MM.1S (cell line): ENCODE measurements around the gene PRLH.

Experiments
- DNase-seq: peaks from one replicate; pipeline ENCODE4 v3.0.0-alpha.2; 2015
- H2AFZ ChIP-seq: fragments of 300-600 bp; sonication (generic); 2 replicates; pipeline ENCODE4 v1.6.0; 2016; ENCODE audit warnings: antibody characterized with exemption, low read length
- H3F3A ChIP-seq: fragments of 300-600 bp; sonication (generic); 2 replicates; pipeline ENCODE4 v1.6.1; 2016; ENCODE audit warnings: mild to moderate bottlenecking, antibody characterized with exemption, low read length, moderate library complexity, mixed read lengths; ENCODE audit not compliant: insufficient read depth
- H3K27ac ChIP-seq: fragments of 300-600 bp; sonication (generic); 2 replicates; pipeline ENCODE4 v1.5.1; 2016; ENCODE audit warnings: mild to moderate bottlenecking, low read length
- H3K27me3 ChIP-seq: fragments of 300-600 bp; sonication (generic); replicated peaks from 2 replicates; pipeline ENCODE4 v1.6.0; 2016; ENCODE audit warnings: low read length; ENCODE audit not compliant: insufficient read depth
- H3K36me3 ChIP-seq: fragments of 300-600 bp; sonication (generic); replicated peaks from 2 replicates; pipeline ENCODE4 v1.6.1; 2016; ENCODE audit warnings: mild to moderate bottlenecking, low read length, mixed read lengths; ENCODE audit not compliant: insufficient read depth
- H3K4me1 ChIP-seq: fragments of 300-600 bp; sonication (generic); 2 replicates; pipeline ENCODE4 v1.6.1; 2016; ENCODE audit warnings: low read length, mixed read lengths
- H3K4me2 ChIP-seq: fragments of 300-600 bp; sonication (generic); 2 replicates; pipeline ENCODE4 v1.6.0; 2016; ENCODE audit warnings: low read depth, low read length
- H3K4me3 ChIP-seq: fragments of 300-600 bp; sonication (generic); 2 replicates; pipeline ENCODE4 v1.5.1; 2016; ENCODE audit warnings: low read length, mixed read lengths
- H3K79me2 ChIP-seq: fragments of 300-600 bp; sonication (generic); 2 replicates; pipeline ENCODE4 v1.6.1; 2016; ENCODE audit warnings: mixed run types, low read length, mixed read lengths
- H3K9ac ChIP-seq: fragments of 300-600 bp; sonication (generic); 2 replicates; pipeline ENCODE4 v1.6.1; 2016; ENCODE audit warnings: low read length, mixed read lengths
- H3K9me2 ChIP-seq: fragments of 300-600 bp; sonication (generic); replicated peaks from 2 replicates; pipeline ENCODE4 v1.6.1; 2016; ENCODE audit warnings: mild to moderate bottlenecking, low read length, mixed read lengths; ENCODE audit not compliant: insufficient read depth
- H3K9me3 ChIP-seq: fragments of 300-600 bp; sonication (generic); replicated peaks from 2 replicates; pipeline ENCODE4 v1.6.1; 2016; ENCODE audit warnings: mild to moderate bottlenecking, low read length, mixed read lengths; ENCODE audit not compliant: insufficient read depth
- H4K20me1 ChIP-seq: fragments of 300-600 bp; sonication (generic); 2 replicates; pipeline ENCODE4 v1.6.1; 2016; ENCODE audit warnings: mild to moderate bottlenecking, low read length, moderate library complexity, mixed read lengths; ENCODE audit not compliant: insufficient read depth
- CTCF ChIP-seq: fragments of 300-600 bp; sonication (generic); IDR thresholded peaks from 2 replicates; pipeline ENCODE4 v1.5.1; 2016; ENCODE audit warnings: antibody characterized with exemption, low read length, mixed read lengths
- EZH2 ChIP-seq: fragments of 300-600 bp; sonication (generic); optimal IDR thresholded peaks from 2 replicates; pipeline ENCODE3; 2017; ENCODE audit warnings: low read depth, mild to moderate bottlenecking, antibody characterized with exemption, low read length, mixed read lengths
- EZH2phosphoT487 ChIP-seq: fragments of 300-600 bp; sonication (generic); IDR thresholded peaks from 2 replicates; pipeline ENCODE4 v1.6.1; 2018; ENCODE audit warnings: antibody characterized with exemption, low read length

The PRLH gene

GRCh38 chr2:237525559-237526157, 40.7 kb upstream of the PRLH start:
- no peaks in the 10 kb centered on the region for H3K79me2 ChIP-seq
- no peak overlapping the region for H3K4me3 ChIP-seq
- H3K36me3 ChIP-seq = no peaks in the 10 kb centered on the region
- no peaks in the 10 kb centered on the region for H3K9me3 ChIP-seq
- H2AFZ ChIP-seq = no peak overlapping the region
- H3K4me1 ChIP-seq = peaks cover 21% of the 10 kb centered on the region
- no peak overlapping the region for H3K27ac ChIP-seq
- H3K4me2 ChIP-seq = no peak overlapping the region
- H3K27me3 ChIP-seq = no peaks in the 10 kb centered on the region
- H3F3A ChIP-seq = peaks cover 27% of the 10 kb centered on the region
- TF ChIP-seq EZH2 (no peak), CTCF (no peak), EZH2phosphoT487 (no peak)
- no peak for DNase-seq
- no peak overlapping the region for H3K9ac ChIP-seq
- no peaks in the 10 kb centered on the region for H4K20me1 ChIP-seq
- H3K9me2 ChIP-seq = no peaks in the 10 kb centered on the region

GRCh38 chr2:237527233-237527632, 39.1 kb upstream of the PRLH start:
- H3K9me3 ChIP-seq = no peaks in the 10 kb centered on the region
- peaks cover 38% of the 10 kb centered on the region for H3F3A ChIP-seq
- DNase-seq = no peak
- H4K20me1 ChIP-seq = no peaks in the 10 kb centered on the region
- H3K79me2 ChIP-seq = no peaks in the 10 kb centered on the region
- H3K27me3 ChIP-seq = no peaks in the 10 kb centered on the region
- H2AFZ ChIP-seq = no peak overlapping the region
- no peaks in the 10 kb centered on the region for H3K36me3 ChIP-seq
- no peak for TF ChIP-seq EZH2phosphoT487
- TF ChIP-seq CTCF = no peak
- no peak for TF ChIP-seq EZH2
- peaks cover 36% of the 10 kb centered on the region for H3K4me1 ChIP-seq
- no peak overlapping the region for H3K4me3 ChIP-seq
- no peak overlapping the region for H3K27ac ChIP-seq
- no peaks in the 10 kb centered on the region for H3K9me2 ChIP-seq
- no peak overlapping the region for H3K9ac ChIP-seq
- H3K4me2 ChIP-seq = no peak overlapping the region

GRCh38 chr2:237527766-237528165, 38.6 kb upstream of the PRLH start:
- H3K36me3 ChIP-seq = no peaks in the 10 kb centered on the region
- no peaks in the 10 kb centered on the region for H3K79me2 ChIP-seq
- H3K4me2 ChIP-seq = no peak overlapping the region
- H3K9me3 ChIP-seq = no peaks in the 10 kb centered on the region
- TF ChIP-seq EZH2 = no peak
- TF ChIP-seq EZH2phosphoT487 = no peak
- no peak for TF ChIP-seq CTCF
- DNase-seq = no peak
- peaks cover 38% of the 10 kb centered on the region for H3F3A ChIP-seq
- peaks cover 36% of the 10 kb centered on the region for H3K4me1 ChIP-seq
- H3K27ac ChIP-seq = no peak overlapping the region
- H2AFZ ChIP-seq = no peak overlapping the region
- no peak overlapping the region for H3K4me3 ChIP-seq
- H3K9ac ChIP-seq = no peak overlapping the region
- H3K9me2 ChIP-seq = no peaks in the 10 kb centered on the region
- no peaks in the 10 kb centered on the region for H3K27me3 ChIP-seq
- no peaks in the 10 kb centered on the region for H4K20me1 ChIP-seq
